H1 (cell line): ENCODE measurements around the gene PXDN. TPM values are rescaled to one million over a fixed set of nuclear protein-coding genes. Genes with fewer than 3 reads are reported as not detected.

Source experiments
- ATF2 ChIP-seq: IDR thresholded peaks from 2 replicates; pipeline ENCODE4 v1.6.1; 2012; ENCODE audit warnings: low read length, inconsistent platforms
- CBX8 ChIP-seq: fragments of 300-800, 300-1000 bp; sonication (generic); IDR thresholded peaks from 2 replicates; pipeline ENCODE4 v1.7.1; 2016; ENCODE audit warnings: low read depth, low read length, borderline replicate concordance
- GABPA ChIP-seq: IDR thresholded peaks from 2 replicates; pipeline ENCODE4 v1.6.1; 2011; ENCODE audit warnings: mild to moderate bottlenecking, low read length, moderate library complexity, borderline replicate concordance; ENCODE audit not compliant: insufficient read depth
- HDAC2 ChIP-seq, 2 experiments: fragments of 300-600 bp in 1 of 2; sonication (generic) in 1 of 2; IDR thresholded peaks; 2 replicates each; pipeline ENCODE4 v1.6.1; 2011 to 2012; ENCODE audit warnings: low read depth in 2 of 2, low read length in 2 of 2, mild to moderate bottlenecking in 2 of 2, moderate library complexity in 2 of 2, borderline replicate concordance in 1 of 2, inconsistent platforms in 1 of 2
- KDM4A ChIP-seq: IDR thresholded peaks from one replicate; pipeline ENCODE4 v1.7.1; 2012; ENCODE audit warnings: low read depth, mild to moderate bottlenecking, moderate library complexity, low read length, inconsistent platforms; ENCODE audit not compliant: severe bottlenecking
- POLR2A ChIP-seq, 2 experiments: IDR thresholded peaks; 1 replicate in 1 of 2; 2 replicates in 1 of 2; pipeline ENCODE4 v1.6.1; 2011; ENCODE audit warnings: low read depth in 2 of 2, low read length in 2 of 2, mild to moderate bottlenecking in 2 of 2; ENCODE audit errors: control extremely low read depth in 1 of 2
- SIRT6 ChIP-seq: IDR thresholded peaks from one replicate; pipeline ENCODE4 v1.7.1; 2012; ENCODE audit warnings: low read length, inconsistent platforms
- TEAD4 ChIP-seq: IDR thresholded peaks from 2 replicates; pipeline ENCODE4 v1.6.1; 2012; ENCODE audit warnings: low read depth, low read length, inconsistent platforms, mixed read lengths
- polyA plus RNA-seq, 7 experiments: library from polyadenylated mRNA; depleted of rRNA in 3 of 7; stranded (reverse) in 5 of 7; unstranded in 2 of 7; fragments of >200 nt in 5 of 7; fragments of 200-250 nt in 2 of 7; gene quantifications; 1 replicate in 5 of 7; 2 replicates in 1 of 7; 4 replicates in 1 of 7; pipeline versions ENCODE4 v1.2.1 to v1.2.3, GENCODE V29; 2011 to 2013; ENCODE audit warnings: missing spikeins in 2 of 7, mixed read lengths in 2 of 7
- total RNA-seq: library from RNA; stranded (reverse); fragmentation: NEBNext Ultra II Directional; extraction: Animal tissue kit (Norgen Biotek cat#: 25700); gene quantifications from 2 replicates; pipeline ENCODE4 v1.2.1, GENCODE V29; 2021

The PXDN gene
- total and polyA plus RNA-seq, 2 of the 8 experiments (the other 6 are each of a cell fraction or from before 2014, with no cell fraction given), result 104 to 141 TPM

DNA sequence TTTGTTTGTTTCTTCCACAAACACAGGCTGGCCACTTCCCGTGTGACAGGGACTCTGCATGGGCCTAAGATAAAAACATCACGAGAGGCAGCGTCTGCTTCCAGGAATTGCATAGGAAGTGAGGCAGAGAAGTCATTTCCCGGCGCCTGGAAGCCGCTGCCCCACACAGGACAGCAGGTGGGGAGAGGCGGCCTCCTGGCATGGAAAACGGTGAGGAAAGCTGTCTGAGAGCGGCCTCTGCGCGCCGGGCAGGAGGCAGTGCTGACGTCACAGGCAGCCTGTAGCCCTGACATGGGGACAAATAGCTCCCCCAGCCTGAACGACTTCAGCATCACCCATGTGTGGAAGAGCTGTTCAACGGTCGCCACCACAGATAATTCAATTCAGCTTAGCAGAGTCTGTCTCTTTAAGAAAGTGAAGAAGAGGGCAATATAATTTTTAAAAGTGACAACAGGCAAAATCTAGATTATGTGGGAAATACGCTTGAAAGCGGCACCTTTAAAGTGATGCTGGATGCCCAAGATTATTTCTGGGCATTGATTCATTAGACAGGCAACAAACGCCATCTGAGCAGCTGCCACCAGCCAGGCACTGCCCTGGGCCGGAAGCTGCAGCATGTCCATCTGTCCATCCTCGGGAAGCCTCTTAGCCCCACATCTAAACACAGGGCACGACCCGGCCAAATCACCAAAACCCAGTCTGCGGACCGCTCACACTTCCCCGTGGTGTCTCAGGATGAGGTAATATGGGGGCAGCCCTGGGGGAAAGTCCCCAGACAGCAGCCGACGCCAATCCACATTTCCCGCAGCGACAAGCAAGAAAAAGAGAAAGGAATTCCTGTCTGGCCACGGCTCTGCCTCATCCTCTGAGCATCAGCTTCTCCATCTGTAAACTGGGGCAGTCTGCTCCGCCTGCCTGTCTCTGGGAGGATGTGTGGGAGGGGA, 138.9 kb downstream of the PXDN start (continued):
- TF ChIP-seq ATF2 (no peak), TEAD4 (no peak), POLR2A (IDR thresholded peaks at IDR 0.05; ENCODE audit: control extremely low read depth in 1 of 2, low read depth in 2 of 2, low read length in 2 of 2) (no peak), CBX8 (no peak), HDAC2 (IDR thresholded peaks at IDR 0.05; ENCODE audit: borderline replicate concordance in 1 of 2, low read depth in 2 of 2, low read length in 2 of 2) (no peak), KDM4A (no peak), SIRT6 (no peak), GABPA (no peak)
